GM23338 (cell line): Measurements from ENCODE around the gene EPHB3.

ENCODE experiments used
- CREB1 ChIP-seq: fragments of 250-450 bp; sonication (Bioruptor Pico); IDR thresholded peaks from 2 replicates; pipeline ENCODE4 v1.5.0; 2020; ENCODE audit warnings: low read depth, mild to moderate bottlenecking, moderate library complexity
- CTCF ChIP-seq, 2 experiments: fragments of 200-600 bp in 1 of 2; sonication (generic) in 1 of 2; conservative IDR thresholded peaks; 2 replicates each; pipeline versions ENCODE4 v1.5.1 to v1.6.1; 2016 to 2017; ENCODE audit warnings: antibody characterized with exemption in 2 of 2, low read depth in 2 of 2, mild to moderate bottlenecking in 2 of 2, moderate library complexity in 1 of 2
- EZH2 ChIP-seq: fragments of 200-600 bp; sonication (generic); IDR thresholded peaks from one replicate; pipeline ENCODE4 v1.8.0; 2017; ENCODE audit warnings: antibody characterized with exemption, mild to moderate bottlenecking, low read depth; ENCODE audit not compliant: unreplicated experiment
- EZH2phosphoT487 ChIP-seq: fragments of 200-600 bp; sonication (generic); IDR thresholded peaks from one replicate; pipeline ENCODE4 v1.8.1; 2018; ENCODE audit warnings: antibody characterized with exemption; ENCODE audit not compliant: unreplicated experiment
- JUNB ChIP-seq: IDR thresholded peaks from one replicate; pipeline ENCODE4 v1.6.1; 2016; ENCODE audit warnings: antibody characterized with exemption; ENCODE audit not compliant: unreplicated experiment
- POLR2AphosphoS5 ChIP-seq: IDR thresholded peaks from 2 replicates; pipeline ENCODE4 v1.6.1; 2016; ENCODE audit warnings: antibody characterized with exemption, low read depth

GRCh38 chr3:184561061-184561912 lies at the start of gene EPHB3:
- TF ChIP-seq CTCF (conservative IDR thresholded peaks at IDR 0.05; ENCODE audit: low read depth in 2 of 2), result peak; percentile 95 to 100
- no peak for TF ChIP-seq JUNB
- TF ChIP-seq POLR2AphosphoS5, result peak; percentile 61
- peak; percentile 76 for TF ChIP-seq EZH2
- no peak for TF ChIP-seq EZH2phosphoT487
- no peak for TF ChIP-seq CREB1
